Measurements from ENCODE around the gene FOXO3. TPM values are rescaled to one million over a fixed set of nuclear protein-coding genes. Genes with fewer than 3 reads are reported as not detected.
A peak's percentile ranks its signal among the peaks of the same experiment; 100 is the strongest.

The FOXO3 gene
- total RNA-seq, 4 donors from 2014 or later: 29.9 to 66.1 (median 59.1) TPM

DNA sequence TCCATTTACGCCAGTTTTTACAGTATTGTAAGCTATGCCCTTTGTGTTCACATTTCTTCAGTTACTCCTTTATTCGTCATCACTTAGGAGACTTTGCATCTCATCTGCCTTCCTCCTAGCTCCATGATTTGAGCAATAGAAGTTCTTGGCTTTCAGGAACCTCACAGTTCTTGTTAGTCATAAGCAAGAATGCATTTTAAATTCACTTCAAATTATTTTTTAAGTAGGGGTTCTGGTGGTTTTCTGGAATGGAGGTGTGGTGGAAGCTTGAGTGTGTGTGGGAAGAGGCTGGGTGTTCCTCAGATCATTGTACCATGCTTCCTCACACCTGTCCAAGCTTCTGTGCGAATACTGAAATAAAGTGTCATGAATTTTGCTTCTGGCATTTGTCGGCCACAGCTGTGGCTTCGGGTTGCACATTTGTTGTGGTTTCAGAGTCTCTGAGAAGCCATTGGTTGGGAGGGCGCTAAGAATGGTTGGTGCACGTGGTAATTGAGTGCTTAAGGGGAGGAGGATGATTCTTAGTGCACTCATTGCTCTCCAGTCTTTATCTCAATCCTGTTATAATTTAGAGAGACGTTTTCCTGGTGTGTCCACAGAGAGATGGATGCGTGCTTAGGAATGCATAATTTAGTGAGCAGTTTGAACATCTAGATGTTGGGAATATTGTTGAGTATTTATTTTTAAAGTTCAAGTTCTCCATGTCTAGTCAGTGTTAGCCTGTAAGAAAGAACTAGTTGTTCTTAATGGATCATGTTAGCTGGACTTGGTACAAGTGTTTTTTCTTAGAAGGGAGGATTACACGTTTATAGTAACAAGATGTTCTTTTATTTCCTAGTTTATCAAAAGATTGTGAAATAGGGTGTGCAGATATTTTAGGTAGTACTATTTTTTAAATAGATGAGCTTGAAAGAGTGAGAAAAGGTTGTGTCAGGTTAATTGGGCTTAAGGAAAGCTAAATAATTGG lies 31.9 kb downstream of the FOXO3 start:
- in situ Hi-C loops (cut with MboI; ENCODE audit: low pct_ligation_motif_present in 1 of 4, low pct_unique_long_range_greater_than_20kb in 1 of 4, low sequenced_read_pairs in 3 of 4): no loop called here
- WGBS, 2 donors (ENCODE audit: low coverage in 1 of 2): 30 to 40% methylated on average over 9 to 10 of the region's 10 CpGs
- Histone ChIP-seq H3K27ac (peak overlapping the region; percentile 86 to 91 (median 89)), H3K4me1 (peaks cover 77 to 99% (median 90%) of the 10 kb centered on the region in 4 donors), H3K27me3 (no peaks in the 10 kb centered on the region), H3K4me3 (no peak overlapping the region), H3K9me3 (no peaks in the 10 kb centered on the region), H3K36me3 (no peaks in the 10 kb centered on the region)
- peak; percentile 70 for DNase-seq
- TF ChIP-seq POLR2A (IDR thresholded peaks at IDR 0.05): no peak
- TF ChIP-seq EP300 (IDR thresholded peaks at IDR 0.05; ENCODE audit: low read depth): peak; percentile 46
- TF ChIP-seq POLR2AphosphoS5 (IDR thresholded peaks at IDR 0.05): peak in 2 of 3 donors; percentile 60 to 83
- intact Hi-C loops (cut with DNase I; ENCODE audit: low total_unique reads): loop anchor here (10.0 kb wide), 1 partner anchor 62 kb away; no protein-coding TSS in a partner anchor

DNA sequence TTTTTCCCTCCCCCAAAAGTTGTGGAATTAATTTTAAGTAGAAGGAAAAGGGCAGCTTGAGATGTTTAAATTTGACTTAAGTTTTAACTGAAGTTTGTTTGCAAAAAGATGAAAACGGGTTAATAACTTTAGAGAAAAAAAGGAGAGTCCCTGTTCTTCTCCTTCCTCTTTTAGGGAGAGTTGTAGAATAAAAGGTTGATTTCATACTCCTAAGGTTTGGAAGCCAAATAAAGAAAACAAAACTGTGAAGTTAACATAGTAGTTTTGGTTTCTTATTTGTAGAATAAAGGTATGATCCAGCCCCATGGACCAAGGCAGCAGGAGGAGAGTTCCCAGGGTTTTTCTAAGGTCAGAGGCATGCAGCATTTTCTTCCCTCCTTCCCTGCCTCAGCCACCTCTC lies 33.4 kb downstream of the FOXO3 start:
- Histone ChIP-seq H3K27me3 (no peaks in the 10 kb centered on the region), H3K36me3 (no peaks in the 10 kb centered on the region), H3K4me3 (no peak overlapping the region), H3K9me3 (no peaks in the 10 kb centered on the region), H3K4me1 (peaks cover 80 to 99% (median 83%) of the 10 kb centered on the region in 4 donors), H3K27ac (peak overlapping the region; percentile 86 to 91 (median 89))
- TF ChIP-seq EP300 (IDR thresholded peaks at IDR 0.05; ENCODE audit: low read depth) (no peak), POLR2AphosphoS5 (IDR thresholded peaks at IDR 0.05) (no peak)
- TF ChIP-seq, protein P1, sequence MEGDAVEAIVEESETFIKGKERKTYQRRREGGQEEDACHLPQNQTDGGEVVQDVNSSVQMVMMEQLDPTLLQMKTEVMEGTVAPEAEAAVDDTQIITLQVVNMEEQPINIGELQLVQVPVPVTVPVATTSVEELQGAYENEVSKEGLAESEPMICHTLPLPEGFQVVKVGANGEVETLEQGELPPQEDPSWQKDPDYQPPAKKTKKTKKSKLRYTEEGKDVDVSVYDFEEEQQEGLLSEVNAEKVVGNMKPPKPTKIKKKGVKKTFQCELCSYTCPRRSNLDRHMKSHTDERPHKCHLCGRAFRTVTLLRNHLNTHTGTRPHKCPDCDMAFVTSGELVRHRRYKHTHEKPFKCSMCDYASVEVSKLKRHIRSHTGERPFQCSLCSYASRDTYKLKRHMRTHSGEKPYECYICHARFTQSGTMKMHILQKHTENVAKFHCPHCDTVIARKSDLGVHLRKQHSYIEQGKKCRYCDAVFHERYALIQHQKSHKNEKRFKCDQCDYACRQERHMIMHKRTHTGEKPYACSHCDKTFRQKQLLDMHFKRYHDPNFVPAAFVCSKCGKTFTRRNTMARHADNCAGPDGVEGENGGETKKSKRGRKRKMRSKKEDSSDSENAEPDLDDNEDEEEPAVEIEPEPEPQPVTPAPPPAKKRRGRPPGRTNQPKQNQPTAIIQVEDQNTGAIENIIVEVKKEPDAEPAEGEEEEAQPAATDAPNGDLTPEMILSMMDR (IDR thresholded peaks at IDR 0.05): no peak
- no peak for DNase-seq
- in situ Hi-C loops (cut with MboI; ENCODE audit: low pct_ligation_motif_present in 1 of 4, low pct_unique_long_range_greater_than_20kb in 1 of 4, low sequenced_read_pairs in 3 of 4) (no loop called here), intact Hi-C loops (cut with DNase I; ENCODE audit: low total_unique reads) (loop anchor here (10.0 kb wide), 1 partner anchor 61 kb away; no protein-coding TSS in a partner anchor)
- 50 to 60% methylated on average over 1 of the region's 1 CpG for WGBS, 2 donors (ENCODE audit: low coverage in 1 of 2)

DNA sequence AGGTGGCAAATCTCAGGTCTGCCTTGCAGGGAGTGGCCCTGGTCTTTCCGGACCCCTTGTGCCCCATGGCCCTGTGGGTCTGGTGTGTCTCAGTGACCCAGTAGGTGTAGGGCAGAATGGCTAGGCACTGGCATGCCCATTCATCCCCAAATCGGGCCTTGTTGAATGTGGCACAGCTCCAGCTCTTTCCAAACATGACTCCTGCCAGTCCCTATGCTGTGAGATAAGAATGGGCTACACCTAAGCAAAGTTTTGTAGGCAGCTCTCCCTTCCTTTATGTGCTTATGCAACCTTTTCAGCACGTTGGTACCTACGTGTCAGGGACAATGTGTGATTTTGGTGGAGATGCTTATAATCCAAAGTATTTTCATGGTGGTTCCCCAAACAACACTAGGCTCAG lies 33.9 kb downstream of the FOXO3 start:
- H3K36me3 ChIP-seq: no peaks in the 10 kb centered on the region
- TF ChIP-seq POLR2A (IDR thresholded peaks at IDR 0.05) (no peak), POLR2AphosphoS5 (IDR thresholded peaks at IDR 0.05) (no peak), EP300 (IDR thresholded peaks at IDR 0.05; ENCODE audit: low read depth) (no peak)
- TF ChIP-seq, protein P1 (IDR thresholded peaks at IDR 0.05): no peak
- in situ Hi-C loops (cut with MboI; ENCODE audit: low pct_ligation_motif_present in 1 of 4, low pct_unique_long_range_greater_than_20kb in 1 of 4, low sequenced_read_pairs in 3 of 4): no loop called here
- WGBS, 2 donors (ENCODE audit: low coverage in 1 of 2): 41 to 42% methylated on average over 2 to 4 of the region's 4 CpGs
- H3K9me3 ChIP-seq: no peaks in the 10 kb centered on the region
- no peaks in the 10 kb centered on the region for H3K27me3 ChIP-seq
- peaks cover 75 to 97% (median 79%) of the 10 kb centered on the region in 4 donors for H3K4me1 ChIP-seq
- peak overlapping the region; percentile 86 to 91 (median 89) for H3K27ac ChIP-seq
- DNase-seq: no peak
- no peak overlapping the region for H3K4me3 ChIP-seq
- intact Hi-C loops (cut with DNase I; ENCODE audit: low total_unique reads): loop anchor here (10.0 kb wide), 1 partner anchor 60 kb away; no protein-coding TSS in a partner anchor

DNA sequence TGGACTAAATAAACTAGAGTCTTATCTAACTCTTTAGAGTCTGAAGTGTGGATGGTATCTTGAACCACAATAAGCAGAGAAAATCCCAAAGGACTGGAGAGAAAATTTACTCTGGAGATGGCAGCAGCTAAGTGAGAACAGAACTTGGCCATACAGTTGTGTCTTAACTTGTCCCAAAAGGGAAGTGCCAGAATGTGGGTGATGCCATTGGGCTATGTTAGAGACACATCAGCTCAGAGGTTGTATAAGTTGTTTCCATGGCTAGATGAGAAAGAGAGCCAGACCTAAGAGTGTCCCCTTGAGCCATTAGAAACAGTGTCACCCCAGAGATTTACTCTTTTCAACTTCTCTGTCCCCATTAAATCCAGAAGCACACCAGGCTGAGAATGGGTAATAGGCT lies 36.2 kb downstream of the FOXO3 start:
- H3K9me3 ChIP-seq: no peaks in the 10 kb centered on the region
- no peak for DNase-seq
- in situ Hi-C loops (cut with MboI; ENCODE audit: low pct_ligation_motif_present in 1 of 4, low pct_unique_long_range_greater_than_20kb in 1 of 4, low sequenced_read_pairs in 3 of 4) (no loop called here), intact Hi-C loops (cut with DNase I; ENCODE audit: low total_unique reads) (loop anchor here (10.0 kb wide), 1 partner anchor 58 kb away; no protein-coding TSS in a partner anchor)
- H3K4me1 ChIP-seq: peaks cover 52 to 74% (median 57%) of the 10 kb centered on the region in 4 donors
- peak overlapping the region; percentile 57 to 91 (median 74) for H3K27ac ChIP-seq
- H3K36me3 ChIP-seq: no peaks in the 10 kb centered on the region
- TF ChIP-seq, protein P1 (IDR thresholded peaks at IDR 0.05): no peak
- no peak for TF ChIP-seq POLR2AphosphoS5 (IDR thresholded peaks at IDR 0.05)
- TF ChIP-seq POLR2A (IDR thresholded peaks at IDR 0.05): no peak
- TF ChIP-seq EP300 (IDR thresholded peaks at IDR 0.05; ENCODE audit: low read depth): no peak
- no peak overlapping the region for H3K4me3 ChIP-seq
- H3K27me3 ChIP-seq: no peaks in the 10 kb centered on the region
